ENCODE results near the gene GTF3C4. TPM values are rescaled to one million over a fixed set of nuclear protein-coding genes. Genes with fewer than 3 reads are reported as not detected.
"Not testable (repeated sequence)": the region's sequence is repeated elsewhere in the genome, so short reads cannot be mapped to it uniquely, and the experiment has no call there.

GTF3C4 gene
- total and polyA plus RNA-seq, 3 donors from 2014 or later = 17.2 to 19.4 (median 18.4) TPM

GRCh38 chr9:132708239-132708638, 38.0 kb downstream of the GTF3C4 start:
- H3K4me3 ChIP-seq = no peak overlapping the region
- H3K9me3 ChIP-seq = no peaks in the 10 kb centered on the region
- WGBS, 2 donors = 57 to 62% methylated on average over 5 to 8 of the region's 8 CpGs
- no peak for DNase-seq
- TF ChIP-seq POLR2A (IDR thresholded peaks at IDR 0.05) = no peak
- no peak for TF ChIP-seq CTCF (IDR thresholded peaks at IDR 0.05)
- no peaks in the 10 kb centered on the region for H3K36me3 ChIP-seq (ENCODE audit: low read depth, missing control alignments)
- no peaks in the 10 kb centered on the region for H3K4me1 ChIP-seq
- intact Hi-C loops (cut with DNase I; ENCODE audit: low total_unique reads) = no loop called here
- no peaks in the 10 kb centered on the region for H3K27me3 ChIP-seq
- no peak overlapping the region for H3K27ac ChIP-seq

- no peak for DNase-seq
- Histone ChIP-seq H3K4me1 (no peaks in the 10 kb centered on the region), H3K27me3 (no peaks in the 10 kb centered on the region), H3K27ac (no peak overlapping the region), H3K9me3 (no peaks in the 10 kb centered on the region), H3K36me3 (ENCODE audit: low read depth, missing control alignments) (no peaks in the 10 kb centered on the region), H3K4me3 (no peak overlapping the region)
- TF ChIP-seq CTCF (IDR thresholded peaks at IDR 0.05) = no peak
- TF ChIP-seq POLR2A (IDR thresholded peaks at IDR 0.05) = no peak
- intact Hi-C loops (cut with DNase I; ENCODE audit: low total_unique reads) = no loop called here
- 67 to 76% methylated on average over 23 of the region's 23 CpGs for WGBS, 2 donors
Observed at GRCh38 chr9:132708769-132709430, 38.6 kb downstream of the GTF3C4 start.

GRCh38 chr9:132710333-132710732, 40.1 kb downstream of the GTF3C4 start:
- intact Hi-C loops (cut with DNase I; ENCODE audit: low total_unique reads) = no loop called here
- 79 to 94% methylated on average over 6 of the region's 6 CpGs for WGBS, 2 donors
- DNase-seq = no peak
- no peaks in the 10 kb centered on the region for H3K4me1 ChIP-seq
- H3K4me3 ChIP-seq = no peak overlapping the region
- TF ChIP-seq POLR2A (IDR thresholded peaks at IDR 0.05) (no peak), CTCF (IDR thresholded peaks at IDR 0.05) (no peak)
- no peak overlapping the region for H3K27ac ChIP-seq
- no peaks in the 10 kb centered on the region for H3K36me3 ChIP-seq (ENCODE audit: low read depth, missing control alignments)
- H3K27me3 ChIP-seq = no peaks in the 10 kb centered on the region
- no peaks in the 10 kb centered on the region for H3K9me3 ChIP-seq

- H3K4me3 ChIP-seq; H3K9me3 ChIP-seq; H3K27me3 ChIP-seq; H3K36me3 ChIP-seq (ENCODE audit: low read depth, missing control alignments); H3K4me1 ChIP-seq; DNase-seq; H3K27ac ChIP-seq; intact Hi-C loops (cut with DNase I; ENCODE audit: low total_unique reads): not testable (repeated sequence)
- WGBS, 2 donors = 95 to 96% methylated on average over 5 of the region's 5 CpGs
Observed at GRCh38 chr9:132711152-132711551, 40.9 kb downstream of the GTF3C4 start.

GRCh38 chr9:132711846-132712245, 41.6 kb downstream of the GTF3C4 start:
- Histone ChIP-seq H3K4me3 (no peak overlapping the region), H3K36me3 (ENCODE audit: low read depth, missing control alignments) (no peaks in the 10 kb centered on the region), H3K27me3 (no peaks in the 10 kb centered on the region), H3K4me1 (no peaks in the 10 kb centered on the region), H3K9me3 (no peaks in the 10 kb centered on the region), H3K27ac (no peak overlapping the region)
- TF ChIP-seq CTCF (IDR thresholded peaks at IDR 0.05) (no peak), POLR2A (IDR thresholded peaks at IDR 0.05) (no peak)
- WGBS, 2 donors = 89 to 92% methylated on average over 3 of the region's 3 CpGs
- intact Hi-C loops (cut with DNase I; ENCODE audit: low total_unique reads) = no loop called here
- DNase-seq = no peak

Data from testis (tissue), 3 donors.